Erythroblast (primary cell): Measurements from ENCODE around the gene PAEP.

Experiments used
- GATA1 ChIP-seq: IDR thresholded peaks from 2 replicates; pipeline ENCODE4 v1.6.1; 2011; ENCODE audit warnings: low read depth, mild to moderate bottlenecking, control low read depth, low read length, moderate library complexity
- POLR2A ChIP-seq: IDR thresholded peaks from 2 replicates; pipeline ENCODE4 v1.6.1; 2011; ENCODE audit warnings: mild to moderate bottlenecking, low read length

GRCh38 chr9:135607401-135608293, 46.1 kb downstream of the PAEP start:
- TF ChIP-seq POLR2A (no peak), GATA1 (no peak)
